Endothelial cell (in vitro differentiated cells): ENCODE results near the gene UBA7. TPM values are rescaled to one million over a fixed set of nuclear protein-coding genes. Genes with fewer than 3 reads are reported as not detected.
"Not testable (repeated sequence)": the region's sequence is repeated elsewhere in the genome, so short reads cannot be mapped to it uniquely, and the experiment has no call there.

Experiments used
- DNase-seq: peaks from one replicate; pipeline ENCODE4 v3.0.0; 2021; ENCODE audit warnings: low spot score
- H3K27ac Mint-ChIP-seq: one replicate; pipeline ENCODE4 v1.8.0; 2021; ENCODE audit warnings: mixed read lengths, inconsistent platforms; ENCODE audit not compliant: unreplicated experiment
- H3K27me3 Mint-ChIP-seq: one replicate; pipeline ENCODE4 v1.8.0; 2021; ENCODE audit warnings: mild to moderate bottlenecking, moderate library complexity, mixed read lengths, inconsistent platforms; ENCODE audit not compliant: unreplicated experiment
- H3K36me3 Mint-ChIP-seq: one replicate; pipeline ENCODE4 v1.8.0; 2021; ENCODE audit warnings: mild to moderate bottlenecking, low read depth, mixed read lengths, inconsistent platforms; ENCODE audit not compliant: unreplicated experiment
- H3K4me1 Mint-ChIP-seq: one replicate; pipeline ENCODE4 v1.8.0; 2021; ENCODE audit warnings: mild to moderate bottlenecking, mixed read lengths, inconsistent platforms; ENCODE audit not compliant: unreplicated experiment
- H3K4me3 Mint-ChIP-seq: one replicate; pipeline ENCODE4 v1.8.0; 2021; ENCODE audit warnings: mild to moderate bottlenecking, mixed read lengths, inconsistent platforms; ENCODE audit not compliant: unreplicated experiment
- H3K9me3 Mint-ChIP-seq: one replicate; pipeline ENCODE4 v1.8.0; 2021; ENCODE audit warnings: mixed read lengths, inconsistent platforms; ENCODE audit not compliant: unreplicated experiment
- total RNA-seq: library from RNA; stranded (reverse); fragmentation: NEBNext Ultra II Directional; extraction: Animal tissue kit (Norgen Biotek cat#: 25700); gene quantifications from one replicate; pipeline ENCODE4 v1.2.1, GENCODE V29; 2021; ENCODE audit not compliant: unreplicated experiment
- TF ChIP-seq, protein P1 (sequence below): fragments of 200-600 bp; sonication (generic); IDR thresholded peaks from one replicate; pipeline ENCODE4 v1.5.0; 2021; ENCODE audit warnings: antibody characterized with exemption; ENCODE audit not compliant: unreplicated experiment

The UBA7 gene
- total RNA-seq, 1 donor from 2014 or later = 6.0 TPM

DNA sequence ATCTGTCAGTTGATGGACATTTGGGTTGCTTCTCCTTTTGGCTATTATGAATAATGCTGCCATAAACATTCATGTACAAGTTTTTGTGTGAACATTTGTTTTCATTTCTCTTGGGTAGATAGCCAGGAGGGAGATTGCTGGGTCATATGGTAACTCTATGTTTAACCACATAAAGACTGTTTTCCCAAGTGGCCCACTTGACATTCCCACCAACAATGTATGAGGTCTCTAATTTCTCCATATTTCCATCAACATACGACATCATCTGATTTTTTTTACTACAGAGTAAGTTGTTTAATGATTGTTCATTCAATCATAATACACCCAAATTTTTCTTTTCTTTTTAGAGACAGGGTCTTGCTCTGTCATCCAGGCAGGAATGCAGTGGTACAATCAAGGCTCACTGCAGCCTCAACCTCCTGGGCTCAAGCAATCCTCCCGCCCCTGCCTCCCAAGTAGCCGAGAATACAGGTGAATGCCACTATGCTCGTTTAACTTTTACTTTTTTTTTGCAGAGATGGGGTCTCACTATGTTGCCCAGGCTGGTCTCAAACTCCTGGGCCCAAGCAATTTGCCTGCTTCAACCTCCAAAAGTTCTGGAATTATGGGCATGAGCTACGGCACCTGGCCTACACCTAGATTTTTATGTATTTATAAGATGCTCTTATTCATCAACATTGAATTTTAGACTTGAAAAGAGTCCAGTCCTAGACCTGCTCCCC, 34.2 kb downstream of the UBA7 start:
- Mint-ChIP-seq H3K4me3 (no peak overlapping the region), H3K27ac (no peak overlapping the region), H3K36me3 (peaks cover 14% of the 10 kb centered on the region), H3K4me1 (peaks cover 4% of the 10 kb centered on the region), H3K27me3 (no peaks in the 10 kb centered on the region), H3K9me3 (no peaks in the 10 kb centered on the region)
- DNase-seq = no peak
- TF ChIP-seq, protein P1, sequence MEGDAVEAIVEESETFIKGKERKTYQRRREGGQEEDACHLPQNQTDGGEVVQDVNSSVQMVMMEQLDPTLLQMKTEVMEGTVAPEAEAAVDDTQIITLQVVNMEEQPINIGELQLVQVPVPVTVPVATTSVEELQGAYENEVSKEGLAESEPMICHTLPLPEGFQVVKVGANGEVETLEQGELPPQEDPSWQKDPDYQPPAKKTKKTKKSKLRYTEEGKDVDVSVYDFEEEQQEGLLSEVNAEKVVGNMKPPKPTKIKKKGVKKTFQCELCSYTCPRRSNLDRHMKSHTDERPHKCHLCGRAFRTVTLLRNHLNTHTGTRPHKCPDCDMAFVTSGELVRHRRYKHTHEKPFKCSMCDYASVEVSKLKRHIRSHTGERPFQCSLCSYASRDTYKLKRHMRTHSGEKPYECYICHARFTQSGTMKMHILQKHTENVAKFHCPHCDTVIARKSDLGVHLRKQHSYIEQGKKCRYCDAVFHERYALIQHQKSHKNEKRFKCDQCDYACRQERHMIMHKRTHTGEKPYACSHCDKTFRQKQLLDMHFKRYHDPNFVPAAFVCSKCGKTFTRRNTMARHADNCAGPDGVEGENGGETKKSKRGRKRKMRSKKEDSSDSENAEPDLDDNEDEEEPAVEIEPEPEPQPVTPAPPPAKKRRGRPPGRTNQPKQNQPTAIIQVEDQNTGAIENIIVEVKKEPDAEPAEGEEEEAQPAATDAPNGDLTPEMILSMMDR = no peak

DNA sequence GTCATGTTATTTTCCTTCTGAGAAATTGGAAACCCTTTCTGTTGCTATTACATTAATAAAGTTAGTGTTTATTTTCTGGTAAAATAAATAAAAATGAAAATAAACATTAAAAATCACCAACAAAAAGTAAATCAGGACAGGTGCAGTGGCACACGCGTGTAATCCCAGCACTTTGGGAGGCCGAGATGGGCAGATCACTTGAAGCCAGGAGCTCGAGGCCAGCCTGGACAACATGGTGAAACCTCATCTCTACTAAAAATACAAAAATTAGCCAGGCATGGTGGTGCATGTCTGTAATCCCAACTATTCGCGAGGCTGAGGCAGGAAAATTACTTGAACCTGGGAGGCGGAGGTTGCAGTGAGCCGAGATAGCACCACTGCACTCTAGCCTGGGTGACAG, 37.7 kb downstream of the UBA7 start:
- not testable (repeated sequence) for DNase-seq, H3K4me3 Mint-ChIP-seq, H3K9me3 Mint-ChIP-seq, H3K27me3 Mint-ChIP-seq, H3K4me1 Mint-ChIP-seq, H3K36me3 Mint-ChIP-seq, H3K27ac Mint-ChIP-seq

DNA sequence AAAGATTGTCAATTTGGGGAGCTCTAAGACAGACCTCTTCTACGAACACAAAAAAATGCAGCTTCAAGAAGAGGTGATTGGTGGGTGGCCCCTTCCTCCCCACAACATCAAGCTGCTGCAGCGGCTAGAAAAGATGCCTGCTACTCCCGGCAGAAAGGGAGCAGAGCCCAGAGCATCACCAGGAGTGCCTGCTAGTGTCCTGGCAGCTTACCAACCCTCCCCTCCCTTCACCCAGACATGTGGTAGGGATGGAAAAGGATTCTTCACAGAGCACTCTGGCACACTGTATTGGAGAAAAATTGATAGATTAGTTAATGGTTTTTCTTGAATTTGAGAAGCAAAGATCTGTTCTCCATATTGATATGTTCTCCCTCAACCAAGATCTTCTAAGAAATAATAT, 38.2 kb downstream of the UBA7 start:
- Mint-ChIP-seq H3K27me3 (no peaks in the 10 kb centered on the region), H3K27ac (no peak overlapping the region), H3K4me1 (no peaks in the 10 kb centered on the region), H3K4me3 (no peak overlapping the region), H3K36me3 (peaks cover 9% of the 10 kb centered on the region), H3K9me3 (no peaks in the 10 kb centered on the region)
- TF ChIP-seq, protein P1 = no peak
- DNase-seq = no peak

DNA sequence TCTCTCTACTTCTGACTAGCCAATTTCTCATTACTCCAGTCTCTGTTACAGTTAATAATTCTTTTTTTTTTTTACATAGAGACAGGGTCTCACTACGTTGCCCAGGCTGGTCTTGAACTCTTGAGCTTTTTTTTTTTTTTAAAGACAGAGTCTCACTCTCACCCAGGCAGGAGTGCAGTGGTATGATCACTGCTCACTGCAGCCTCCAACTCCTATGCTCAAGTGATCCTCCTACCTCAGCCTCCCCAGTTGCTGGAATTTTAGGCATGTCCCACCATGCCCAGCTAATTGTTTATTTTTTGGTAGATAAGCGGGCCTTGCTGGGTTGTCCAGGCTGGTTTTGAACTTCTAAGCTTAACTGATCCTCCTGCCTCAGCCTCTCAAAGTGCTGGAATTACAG, 41.0 kb downstream of the UBA7 start:
- peaks cover 5% of the 10 kb centered on the region for H3K4me1 Mint-ChIP-seq
- peaks cover 3% of the 10 kb centered on the region for H3K36me3 Mint-ChIP-seq
- H3K27me3 Mint-ChIP-seq = no peaks in the 10 kb centered on the region
- no peak overlapping the region for H3K27ac Mint-ChIP-seq
- no peak for DNase-seq
- no peaks in the 10 kb centered on the region for H3K9me3 Mint-ChIP-seq
- no peak overlapping the region for H3K4me3 Mint-ChIP-seq
- TF ChIP-seq, protein P1 = no peak

DNA sequence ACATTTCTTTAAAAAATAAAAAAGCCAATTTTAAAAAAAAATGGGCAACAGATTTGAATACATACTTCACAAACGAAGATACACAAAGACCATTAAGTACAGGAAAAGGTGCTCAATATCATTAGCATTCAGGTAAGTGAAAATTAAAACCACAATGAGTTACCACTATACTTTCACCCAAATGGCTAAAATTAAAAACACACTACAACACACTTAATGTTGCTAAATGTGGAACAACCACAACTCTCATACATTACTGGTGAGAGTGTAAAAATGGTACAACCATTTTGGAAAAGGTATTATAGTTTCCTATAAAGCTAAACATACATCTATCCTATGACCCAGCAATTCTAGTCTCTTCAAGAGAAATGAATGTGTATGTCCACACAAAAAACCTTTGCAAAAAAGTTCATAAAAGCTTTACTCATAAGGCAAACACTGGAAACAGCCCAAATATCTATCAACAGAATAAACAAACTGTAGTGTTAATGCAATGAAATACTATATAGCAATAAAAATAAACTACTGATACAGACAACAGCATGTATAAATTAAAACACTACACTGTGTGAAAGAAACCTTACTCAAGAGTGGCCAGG, 42.3 kb downstream of the UBA7 start:
- Mint-ChIP-seq H3K27me3 (no peaks in the 10 kb centered on the region), H3K27ac (no peak overlapping the region)

More for the DNA sequence above, 42.3 kb downstream of the UBA7 start:
- H3K4me3 Mint-ChIP-seq = no peak overlapping the region
- DNase-seq = no peak
- no peaks in the 10 kb centered on the region for H3K9me3 Mint-ChIP-seq
- TF ChIP-seq, protein P1 = no peak
- H3K36me3 Mint-ChIP-seq = no peaks in the 10 kb centered on the region
- peaks cover 5% of the 10 kb centered on the region for H3K4me1 Mint-ChIP-seq
